Measurements from ENCODE around the gene SYT7.

- TF ChIP-seq, protein P1, sequence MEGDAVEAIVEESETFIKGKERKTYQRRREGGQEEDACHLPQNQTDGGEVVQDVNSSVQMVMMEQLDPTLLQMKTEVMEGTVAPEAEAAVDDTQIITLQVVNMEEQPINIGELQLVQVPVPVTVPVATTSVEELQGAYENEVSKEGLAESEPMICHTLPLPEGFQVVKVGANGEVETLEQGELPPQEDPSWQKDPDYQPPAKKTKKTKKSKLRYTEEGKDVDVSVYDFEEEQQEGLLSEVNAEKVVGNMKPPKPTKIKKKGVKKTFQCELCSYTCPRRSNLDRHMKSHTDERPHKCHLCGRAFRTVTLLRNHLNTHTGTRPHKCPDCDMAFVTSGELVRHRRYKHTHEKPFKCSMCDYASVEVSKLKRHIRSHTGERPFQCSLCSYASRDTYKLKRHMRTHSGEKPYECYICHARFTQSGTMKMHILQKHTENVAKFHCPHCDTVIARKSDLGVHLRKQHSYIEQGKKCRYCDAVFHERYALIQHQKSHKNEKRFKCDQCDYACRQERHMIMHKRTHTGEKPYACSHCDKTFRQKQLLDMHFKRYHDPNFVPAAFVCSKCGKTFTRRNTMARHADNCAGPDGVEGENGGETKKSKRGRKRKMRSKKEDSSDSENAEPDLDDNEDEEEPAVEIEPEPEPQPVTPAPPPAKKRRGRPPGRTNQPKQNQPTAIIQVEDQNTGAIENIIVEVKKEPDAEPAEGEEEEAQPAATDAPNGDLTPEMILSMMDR (IDR thresholded peaks at IDR 0.05): no peak
- TF ChIP-seq SIN3A (IDR thresholded peaks at IDR 0.05; ENCODE audit: borderline replicate concordance, insufficient read depth, low read depth, low read length) (no peak), TCF7L2 (IDR thresholded peaks at IDR 0.05; ENCODE audit: low read depth, low read length) (no peak), POLR2AphosphoS5 (IDR thresholded peaks at IDR 0.05; ENCODE audit: low read depth, low read length) (no peak)
Measured at GRCh38 chr11:61609980-61610366, 29.1 kb upstream of the SYT7 start.
